GM18870 (cell line): ENCODE data around the gene AOPEP.
"Not testable (repeated sequence)": the region's sequence is repeated elsewhere in the genome, so short reads cannot be mapped to it uniquely, and the experiment has no call there.

ENCODE experiments used
- ATAC-seq: cut with Tn5 transposase; IDR thresholded peaks from one replicate; pipeline ENCODE4 v1.9.1; 2021; ENCODE audit warnings: moderate library complexity; ENCODE audit not compliant: unreplicated experiment

The AOPEP gene

DNA sequence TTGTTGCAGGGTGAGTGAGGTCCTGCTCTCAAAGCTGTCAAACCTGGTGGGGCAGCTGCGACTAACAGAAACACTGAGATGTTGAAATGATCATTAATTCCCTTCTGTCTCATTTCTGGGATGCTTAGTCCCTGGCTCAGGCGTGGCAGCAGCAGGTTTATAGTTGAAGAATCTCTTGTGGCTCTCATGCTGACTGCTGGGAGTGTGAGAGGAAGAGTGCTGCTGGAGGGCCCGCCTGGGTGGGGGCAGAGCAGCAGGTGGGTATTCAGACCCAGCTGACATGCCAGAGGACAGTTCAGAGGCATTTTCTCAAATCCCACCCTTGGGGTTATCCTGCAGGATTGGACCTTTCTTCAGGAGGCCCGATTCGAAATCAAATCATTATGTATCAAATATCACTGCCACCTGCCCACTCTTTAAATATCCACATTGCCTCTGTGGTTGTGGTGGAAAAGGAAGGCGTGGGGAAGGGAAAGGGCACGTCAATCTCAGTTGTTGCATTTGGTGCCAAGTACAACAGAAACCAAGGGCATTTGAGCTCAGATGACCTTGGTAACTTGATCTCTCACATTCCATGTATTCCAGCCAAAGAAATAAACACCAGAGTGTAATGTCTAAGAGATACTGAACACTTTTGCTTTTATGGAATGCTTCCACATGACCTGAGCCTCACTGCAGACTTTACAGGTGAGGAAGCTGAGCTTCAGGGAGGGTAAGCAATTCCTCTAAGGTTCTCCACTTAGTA is 224.3 kb downstream of the AOPEP start:
- no peak for ATAC-seq

DNA sequence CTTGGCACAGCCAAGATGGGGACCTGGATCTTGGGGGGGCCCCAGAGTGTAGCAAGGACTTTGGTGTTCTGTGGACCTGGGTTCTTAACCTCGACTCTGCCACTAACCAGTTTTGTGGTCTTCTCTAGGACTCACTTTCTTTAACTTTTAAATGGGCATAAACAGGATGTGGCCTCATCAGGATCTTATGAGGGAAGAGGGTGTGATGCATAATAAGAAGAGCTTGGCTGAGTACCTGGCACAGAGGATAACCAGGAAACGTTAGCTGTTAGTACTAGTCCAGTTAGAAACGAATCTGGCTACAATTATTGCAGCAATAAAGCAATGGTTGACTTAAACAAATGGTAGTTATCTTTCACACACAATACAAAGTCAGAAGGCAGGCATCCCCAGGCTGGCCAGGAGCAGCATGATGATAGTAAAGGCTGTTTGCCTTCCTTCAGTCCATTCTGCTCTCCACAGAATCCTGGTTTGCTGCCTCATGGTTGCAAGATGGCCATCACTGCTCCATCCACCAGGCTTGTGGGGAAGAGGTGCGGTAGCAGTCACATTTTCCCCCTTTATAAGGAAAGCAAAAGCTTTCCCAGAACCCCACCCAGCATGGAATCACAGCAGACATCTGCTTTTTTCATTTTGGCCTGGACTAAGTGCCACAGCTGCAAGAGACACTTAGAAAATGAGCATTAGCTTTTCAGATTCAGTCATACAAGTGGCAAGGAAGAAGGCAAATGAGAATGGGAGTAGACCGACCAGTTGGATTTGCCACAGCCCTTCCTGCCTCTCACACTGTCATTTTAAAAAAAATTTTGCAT is 225.0 kb downstream of the AOPEP start:
- no peak for ATAC-seq

DNA sequence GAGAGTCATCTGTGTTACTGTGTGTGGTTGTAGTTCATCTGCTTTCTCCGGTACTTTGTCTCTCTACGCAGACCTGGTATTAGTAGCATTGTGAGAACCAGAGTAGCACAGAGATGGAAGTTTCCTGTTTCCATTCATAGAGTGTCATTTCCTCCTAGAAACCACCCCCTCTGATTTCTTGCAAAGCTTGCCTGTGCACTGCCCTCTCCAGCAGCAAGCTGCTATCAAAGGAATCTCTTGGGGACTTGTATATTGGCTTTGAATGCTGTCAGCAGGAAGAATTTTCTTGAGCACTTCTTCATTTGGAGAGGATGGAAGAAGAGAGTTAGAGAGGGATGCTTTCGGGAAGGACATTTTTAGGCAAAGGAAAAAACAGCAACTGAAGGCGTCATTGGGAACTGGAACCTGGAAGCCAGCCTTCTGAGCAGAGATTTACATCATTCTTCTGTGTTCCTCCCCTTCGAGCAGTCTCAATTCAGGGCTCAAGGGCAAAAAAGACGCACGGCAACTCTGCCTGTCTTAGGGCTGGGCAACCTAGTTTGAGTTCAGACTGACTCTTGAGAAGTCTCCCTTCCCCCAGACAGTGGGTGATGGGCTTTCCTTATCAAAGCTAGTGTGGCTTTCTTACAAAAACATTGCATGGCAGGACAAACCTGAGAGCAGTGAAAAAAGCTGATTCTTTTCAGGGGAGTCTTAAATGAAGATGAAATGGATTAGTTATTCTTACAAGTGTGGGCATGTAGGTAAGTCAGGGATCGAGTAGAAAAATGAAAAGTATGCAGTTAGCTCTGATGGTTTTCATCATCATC is 226.3 kb downstream of the AOPEP start:
- peak; percentile 70 for ATAC-seq

DNA sequence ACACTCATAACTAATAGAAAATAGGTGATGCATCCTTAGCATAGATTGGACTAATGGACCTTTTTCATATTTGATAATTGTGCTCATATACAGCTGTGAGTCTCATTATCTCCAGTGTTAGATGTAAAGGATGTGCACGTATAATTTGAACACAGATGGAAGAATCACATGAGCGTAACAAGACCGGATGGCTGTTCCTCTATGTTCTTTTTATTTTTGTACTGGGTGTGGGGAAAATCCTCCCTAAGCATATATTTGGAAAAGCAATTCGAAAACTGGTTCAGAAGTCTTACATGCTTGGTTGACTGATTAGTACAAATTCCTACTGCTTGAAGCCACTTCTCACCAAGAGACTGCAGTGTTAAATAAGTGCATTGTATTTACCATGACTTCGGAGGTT is 230.2 kb downstream of the AOPEP start:
- no peak for ATAC-seq

DNA sequence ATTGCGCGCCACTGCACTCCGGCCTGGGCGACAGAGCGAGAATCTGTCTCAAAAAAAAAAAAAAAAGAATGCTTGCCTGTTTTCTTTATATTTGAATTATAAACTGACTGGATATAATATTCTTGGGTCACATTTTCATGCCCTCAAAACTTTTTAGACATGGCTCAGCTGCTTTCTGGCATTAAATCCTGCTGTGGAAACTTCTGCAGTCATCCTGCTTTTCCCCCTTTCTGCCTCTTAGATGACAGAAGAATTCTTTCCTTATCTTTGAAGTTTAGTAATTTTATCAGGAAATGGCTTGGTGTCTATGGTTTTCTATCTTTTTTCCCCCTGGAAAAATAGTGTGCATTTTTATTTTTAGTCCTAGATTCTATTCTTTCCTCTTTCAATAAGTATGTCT is 234.5 kb downstream of the AOPEP start:
- no peak for ATAC-seq

DNA sequence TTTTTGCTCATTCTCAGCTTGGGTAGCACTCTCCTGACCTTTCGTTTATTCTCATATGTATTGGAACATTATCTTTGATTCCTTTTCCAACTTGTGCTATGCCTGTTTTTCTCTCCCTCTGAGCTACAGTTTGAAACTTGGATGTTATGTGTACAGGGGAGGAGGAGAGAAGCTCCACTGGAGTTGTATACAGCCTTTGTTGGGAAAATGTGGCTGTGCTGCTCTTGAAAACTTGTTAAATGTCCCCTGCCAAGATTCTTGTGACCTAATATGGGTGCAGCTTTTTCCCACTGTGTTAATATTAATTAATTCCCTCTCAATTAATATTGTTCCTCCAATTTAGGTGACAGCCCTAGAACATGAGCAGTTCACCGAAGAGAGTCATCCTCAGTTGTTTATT is 235.4 kb downstream of the AOPEP start:
- no peak for ATAC-seq

DNA sequence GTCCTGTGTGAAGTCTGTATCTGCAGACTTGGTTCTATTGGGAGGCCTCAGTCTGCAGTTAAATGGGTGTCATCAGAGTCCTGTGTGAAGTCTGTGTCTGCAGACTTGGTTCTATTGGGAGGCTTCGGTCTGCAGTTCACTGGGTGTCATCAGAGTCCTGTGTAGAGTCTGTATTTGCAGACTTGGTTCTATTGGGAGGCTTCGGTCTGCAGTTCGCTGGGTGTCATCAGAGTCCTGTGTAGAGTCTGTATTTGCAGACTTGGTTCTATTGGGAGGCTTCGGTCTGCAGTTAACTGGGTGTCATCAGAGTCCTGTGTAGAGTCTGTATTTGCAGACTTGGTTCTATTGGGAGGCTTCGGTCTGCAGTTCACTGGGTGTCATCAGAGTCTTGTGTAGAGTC is 239.1 kb downstream of the AOPEP start:
- ATAC-seq, result not testable (repeated sequence)

DNA sequence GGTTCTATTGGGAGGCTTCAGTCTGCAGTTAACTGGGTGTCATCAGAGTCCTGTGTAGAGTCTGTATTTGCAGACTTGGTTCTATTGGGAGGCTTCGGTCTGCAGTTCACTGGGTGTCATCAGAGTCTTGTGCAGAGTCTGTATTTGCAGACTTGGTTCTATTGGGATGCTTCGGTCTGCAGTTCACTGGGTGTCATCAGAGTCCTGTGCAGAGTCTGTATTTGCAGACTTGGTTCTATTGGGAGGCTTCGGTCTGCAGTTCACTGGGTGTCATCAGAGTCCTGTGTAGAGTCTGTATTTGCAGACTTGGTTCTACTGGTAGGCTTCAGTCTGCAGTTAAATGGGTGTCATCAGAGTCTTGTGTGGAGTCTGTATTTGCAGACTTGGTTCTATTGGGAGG is 239.5 kb downstream of the AOPEP start:
- ATAC-seq, result not testable (repeated sequence)

DNA sequence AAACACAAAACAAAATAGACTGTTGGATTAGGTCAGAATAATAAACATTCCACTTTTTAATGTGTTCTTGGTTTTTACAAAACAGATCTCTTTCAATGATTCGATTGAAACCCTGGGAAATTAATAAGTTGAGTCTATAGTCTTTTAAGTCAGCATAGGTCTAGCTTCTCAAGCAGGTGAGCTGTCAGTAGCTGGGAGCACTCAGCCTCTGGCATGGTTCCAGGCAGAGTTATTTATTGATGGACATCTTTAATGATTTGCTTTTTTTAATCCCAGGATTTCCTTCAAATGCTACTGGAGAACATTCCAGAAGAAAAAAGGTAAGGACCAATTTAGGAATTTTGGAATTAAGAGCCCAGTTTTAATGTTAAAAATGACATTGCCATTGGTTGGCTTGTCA is 241.0 kb downstream of the AOPEP start:
- ATAC-seq, result no peak

DNA sequence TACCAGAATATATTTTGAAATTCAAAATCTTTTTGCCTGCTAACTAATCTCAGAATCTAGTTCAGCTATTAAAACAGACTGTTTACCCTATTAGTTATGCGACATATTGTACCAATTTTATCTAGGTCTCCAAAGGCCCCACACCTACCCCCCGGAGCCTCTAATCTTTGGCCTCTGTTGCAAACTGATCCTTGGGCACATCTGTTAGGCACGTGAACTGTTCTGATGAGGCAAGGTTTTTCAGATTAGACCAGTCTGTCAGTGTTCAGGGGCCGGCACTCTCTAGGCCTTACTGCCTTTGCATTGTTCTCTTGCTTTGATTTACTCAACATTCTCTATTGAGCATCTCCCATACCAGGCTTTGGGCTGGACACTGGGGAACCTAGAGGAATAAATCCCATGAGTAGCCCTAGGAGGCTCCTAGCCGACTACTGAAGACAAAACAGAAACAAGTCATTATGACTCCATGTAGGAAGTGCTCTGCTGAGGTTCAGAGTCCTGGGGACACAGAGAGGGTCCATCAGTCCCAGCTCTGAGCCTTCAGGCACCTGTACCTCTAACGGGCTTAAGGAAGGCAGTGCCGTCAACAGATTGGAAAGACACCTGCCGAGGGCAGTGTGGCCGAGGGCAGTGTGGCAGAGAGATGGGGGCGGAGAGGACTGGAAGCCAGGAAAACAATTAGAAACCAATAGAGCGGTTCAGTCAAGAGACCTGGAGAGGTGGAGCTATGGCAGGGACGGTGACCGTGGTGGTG is 245.1 kb downstream of the AOPEP start:
- ATAC-seq, result no peak

DNA sequence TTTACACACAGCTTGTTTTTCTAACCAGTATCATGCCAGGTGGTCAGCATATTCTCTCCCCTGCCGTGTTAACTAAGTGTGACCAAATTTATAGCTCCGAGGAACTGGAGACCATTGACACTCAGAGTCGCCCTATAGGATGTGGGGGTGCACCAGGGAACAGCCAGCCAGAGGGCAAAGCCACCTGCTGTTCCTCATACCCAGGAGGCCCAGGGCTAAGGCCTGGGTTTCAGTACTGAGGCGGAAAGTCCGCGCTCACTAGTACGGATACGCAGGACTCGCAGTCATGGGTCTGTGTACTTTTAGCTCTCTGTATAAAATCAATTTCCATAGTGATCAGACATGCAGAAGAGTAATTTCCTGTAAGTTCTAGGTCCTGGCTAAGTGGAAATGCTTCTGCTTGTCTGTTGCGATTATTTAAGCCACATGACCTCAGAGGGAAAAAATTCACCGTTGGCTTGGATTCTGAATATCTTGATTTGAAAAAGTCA is 247.0 kb downstream of the AOPEP start:
- ATAC-seq, result no peak

DNA sequence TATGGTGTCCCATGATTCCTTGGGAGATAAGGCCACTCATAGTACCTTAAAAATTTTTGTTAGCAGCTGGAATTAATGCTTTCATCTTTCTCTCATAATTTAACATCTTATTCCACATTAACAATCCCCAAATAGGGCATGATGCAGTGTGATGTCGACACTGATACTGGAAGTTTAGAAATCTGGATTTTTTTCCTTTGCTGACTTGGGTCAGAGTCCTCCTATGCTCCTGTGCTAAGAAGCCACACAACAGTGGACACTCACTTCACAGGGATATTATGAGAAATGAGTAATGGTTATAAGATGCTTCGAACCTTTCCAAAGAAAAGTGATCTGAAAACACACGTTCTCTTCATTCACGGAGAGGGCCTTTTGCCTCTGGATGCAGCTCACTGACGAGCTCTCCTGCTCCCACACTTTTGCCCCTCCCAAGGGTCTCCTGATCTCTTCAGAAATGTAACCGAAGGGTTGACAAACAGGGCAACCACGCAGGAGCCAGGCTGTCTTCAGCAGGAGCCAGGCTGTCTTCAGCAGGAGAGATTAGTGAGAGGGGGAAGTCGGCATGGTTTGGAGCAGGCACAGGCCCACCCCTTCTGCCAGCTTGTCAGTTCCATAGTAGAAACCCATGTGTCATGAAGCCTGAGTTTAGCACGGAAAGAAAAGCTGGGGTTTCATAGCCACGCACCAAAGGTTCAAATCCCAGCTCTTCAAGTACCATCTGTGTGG is 247.8 kb downstream of the AOPEP start:
- ATAC-seq, result no peak

DNA sequence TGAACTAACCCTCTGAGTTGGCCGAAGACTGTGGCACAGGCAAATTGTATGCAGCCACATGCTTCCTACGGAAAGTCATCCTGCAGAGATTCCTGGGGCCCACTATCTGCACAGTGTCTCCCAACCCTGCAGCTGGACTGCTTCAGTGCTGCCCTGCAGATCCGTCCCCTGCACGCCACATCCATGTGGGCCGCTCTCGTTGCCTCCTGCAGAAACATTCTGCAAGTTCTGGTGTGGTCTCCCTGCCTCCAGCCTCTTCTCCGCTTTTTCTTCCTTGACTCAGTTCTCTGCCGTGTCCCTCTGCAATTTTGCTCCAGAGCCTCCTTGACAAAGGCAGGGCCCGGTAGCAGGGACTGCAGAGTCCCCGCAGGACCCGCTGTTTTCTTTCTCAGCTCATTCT is 249.0 kb downstream of the AOPEP start:
- no peak for ATAC-seq

DNA sequence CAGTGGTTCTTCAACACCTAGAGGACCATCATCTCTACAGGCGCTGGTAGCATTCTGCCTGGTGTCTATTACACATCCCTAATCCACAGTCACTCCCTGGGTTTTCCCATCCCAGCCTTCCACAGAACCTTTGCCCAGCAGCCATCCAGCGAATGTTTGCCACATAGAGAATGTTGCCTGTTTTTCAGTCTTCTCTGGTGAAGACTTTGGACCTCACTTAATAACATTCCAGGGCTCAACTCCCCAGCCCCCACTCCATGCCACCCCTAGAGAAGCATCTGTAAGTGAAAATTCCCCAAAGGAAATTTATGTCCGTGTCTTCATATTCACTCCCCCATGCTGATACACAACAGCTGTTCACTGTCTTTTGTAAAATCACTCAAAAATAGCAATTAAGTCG is 249.6 kb downstream of the AOPEP start:
- ATAC-seq, result no peak

DNA sequence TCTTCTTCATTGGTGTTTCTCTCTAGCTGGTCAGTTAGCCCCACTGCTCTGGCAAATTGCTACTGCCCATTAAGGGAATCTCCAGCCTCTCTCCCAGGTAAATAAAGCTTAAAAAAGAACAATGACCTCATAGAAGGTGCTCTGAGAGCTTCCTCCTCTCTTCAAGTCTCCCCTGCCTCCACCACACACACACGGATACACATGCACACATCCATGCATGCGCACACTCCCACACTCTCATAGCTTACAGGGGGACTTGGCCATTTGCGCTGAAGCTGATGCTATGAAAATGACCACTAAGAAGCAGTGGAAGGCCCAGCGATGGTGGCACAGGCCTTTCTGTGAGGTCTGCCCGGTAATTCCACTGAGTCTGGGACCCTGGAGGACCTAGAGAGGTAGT is 250.9 kb downstream of the AOPEP start:
- no peak for ATAC-seq

DNA sequence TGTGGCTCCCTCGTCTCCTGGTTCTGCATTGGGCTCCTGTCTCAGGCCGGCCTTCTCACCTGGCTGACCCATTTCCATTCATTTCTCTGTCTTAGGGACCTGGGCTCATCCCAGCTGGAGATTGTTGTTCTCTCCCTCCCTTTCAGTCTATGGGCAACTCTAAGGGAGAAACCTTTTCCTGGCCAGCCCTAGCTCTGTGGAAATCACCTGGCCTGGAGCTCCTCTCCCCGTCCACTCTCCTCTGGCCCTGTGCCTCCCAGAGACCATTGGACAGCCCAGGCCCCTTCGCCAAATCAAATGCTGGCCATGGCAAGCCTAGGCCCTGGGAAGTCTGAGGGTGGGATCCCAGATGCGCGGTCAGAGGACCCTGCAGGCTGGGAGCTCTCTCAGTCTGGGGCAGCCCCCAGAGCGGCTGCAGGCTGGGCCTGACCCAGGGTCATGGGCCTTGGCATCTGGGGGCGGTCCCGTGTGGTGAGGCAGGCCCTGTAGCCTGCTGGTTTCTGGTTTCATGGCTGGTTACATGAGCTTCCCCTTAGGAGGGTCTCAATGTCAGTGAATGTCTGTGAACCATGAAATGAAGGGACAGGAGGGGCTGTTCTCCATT is 253.5 kb downstream of the AOPEP start:
- no peak for ATAC-seq

DNA sequence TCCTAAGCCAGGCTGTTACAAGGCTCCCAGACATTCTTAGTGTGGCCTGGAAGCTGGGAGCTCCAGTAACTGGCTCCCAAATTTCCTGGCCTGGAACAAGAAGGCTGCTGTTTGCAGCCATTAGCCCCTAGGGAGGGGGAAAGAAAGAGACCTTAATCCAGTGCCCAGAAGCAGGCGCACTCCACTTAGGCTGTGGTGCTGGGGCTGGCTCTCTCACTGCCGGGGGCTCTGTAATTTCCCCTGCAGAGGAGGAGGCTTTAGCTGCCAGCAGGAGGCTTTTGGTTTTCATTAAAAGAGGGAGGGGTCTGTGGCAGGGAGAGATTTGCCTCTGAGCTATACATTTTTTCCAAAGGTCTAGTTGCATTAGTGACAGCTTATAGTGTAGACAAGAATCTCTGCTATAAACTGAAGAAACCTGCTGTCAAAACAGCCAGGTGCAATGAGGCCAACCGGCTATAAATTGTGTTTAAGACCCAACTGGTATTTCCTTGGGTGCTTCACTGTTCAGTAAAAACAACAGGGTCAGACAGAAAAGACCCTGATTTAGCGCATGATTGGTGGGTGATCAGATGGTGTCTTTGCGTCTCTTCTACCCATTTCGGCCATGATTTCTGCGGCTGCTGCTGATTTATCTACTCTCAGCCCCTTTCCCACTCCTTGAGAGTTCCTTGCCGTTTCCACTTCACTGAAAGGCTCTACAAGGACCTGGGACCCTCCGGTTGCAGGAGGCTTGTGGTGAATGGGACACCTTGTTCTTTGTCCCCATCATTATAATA is 254.6 kb downstream of the AOPEP start:
- ATAC-seq, result no peak

DNA sequence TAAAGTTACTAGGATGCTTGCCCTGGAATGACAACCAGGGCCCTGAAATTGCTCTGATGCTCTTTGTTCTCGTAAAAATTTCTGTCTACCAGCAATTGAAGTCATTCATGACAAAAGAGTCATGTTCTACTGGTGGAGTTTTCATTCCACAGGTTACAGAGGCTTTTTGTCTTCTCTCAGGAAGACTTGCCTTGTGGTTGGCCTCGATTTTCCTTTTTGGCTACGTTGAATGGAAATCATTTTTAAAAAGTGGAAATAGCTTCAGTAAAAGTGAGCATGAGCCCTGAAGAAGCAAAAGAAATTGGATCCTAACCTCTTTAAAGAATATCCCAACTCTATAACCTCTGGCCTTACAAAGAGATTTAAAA is 255.2 kb downstream of the AOPEP start:
- ATAC-seq, result no peak

DNA sequence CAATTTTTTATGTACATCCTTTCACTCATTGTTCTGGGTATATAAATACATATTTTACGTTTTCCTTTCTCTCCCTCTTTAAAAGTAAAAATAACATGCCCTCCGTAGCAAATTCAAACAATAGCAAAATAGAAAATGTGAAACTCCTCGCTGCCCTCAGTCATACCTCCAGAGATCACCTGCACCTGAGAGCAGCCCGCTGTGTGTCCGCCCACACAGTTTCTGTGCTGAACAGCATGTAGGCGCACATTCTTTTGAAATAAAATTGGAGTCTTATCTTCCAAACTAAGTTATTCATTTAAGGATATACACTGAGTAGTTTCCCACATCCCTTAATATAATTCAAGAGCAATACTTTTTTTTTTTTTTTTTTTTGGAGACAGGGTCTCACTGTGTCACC is 255.7 kb downstream of the AOPEP start:
- ATAC-seq, result no peak
